Stimulated activated CD8-positive, alpha-beta memory T cell treated with anti-CD3 and anti-CD28 coated beads, Interleukin-4, amount 100 ng/mL, for 24 hours (primary cell): ENCODE measurements around the gene KXD1.
"Not testable (repeated sequence)": the region's sequence is repeated elsewhere in the genome, so short reads cannot be mapped to it uniquely, and the experiment has no call there.

ENCODE experiments used
- DNase-seq: peaks from one replicate; pipeline ENCODE4 v3.0.0-alpha.2; 2020; ENCODE audit warnings: low read depth

Gene KXD1

GRCh38 chr19:18580311-18580710 is 22.6 kb downstream of the KXD1 start:
- no peak for DNase-seq

- no peak for DNase-seq
Observed at GRCh38 chr19:18586306-18586705, 28.6 kb downstream of the KXD1 start.

GRCh38 chr19:18587561-18587960 is 29.9 kb downstream of the KXD1 start:
- DNase-seq: no peak

- no peak for DNase-seq
Observed at GRCh38 chr19:18587962-18588610, 30.4 kb downstream of the KXD1 start.

GRCh38 chr19:18588611-18589379 is 31.1 kb downstream of the KXD1 start, which contains the start of gene REX1BD:
TSS of gene REX1BD (plus strand) at chr19:18588798. CDS start at chr19:18588802, 4 bp downstream.
- DNase-seq: peak; percentile 82

- DNase-seq: peak; percentile 48
Observed at GRCh38 chr19:18589380-18590272, 32.0 kb downstream of the KXD1 start.

GRCh38 chr19:18590273-18591272 is 32.9 kb downstream of the KXD1 start:
- no peak for DNase-seq

- no peak for DNase-seq
Observed at GRCh38 chr19:18591735-18592385, 34.2 kb downstream of the KXD1 start.

GRCh38 chr19:18592732-18593131 is 35.1 kb downstream of the KXD1 start:
- not testable (repeated sequence) for DNase-seq

GRCh38 chr19:18593367-18594095 is 35.9 kb downstream of the KXD1 start:
- no peak for DNase-seq

- DNase-seq: peak; percentile 67
Observed at GRCh38 chr19:18594096-18594823, 36.6 kb downstream of the KXD1 start.

- no peak for DNase-seq
Observed at GRCh38 chr19:18594824-18595373, 37.2 kb downstream of the KXD1 start.

GRCh38 chr19:18595475-18595874 is 37.8 kb downstream of the KXD1 start:
- DNase-seq: no peak

- no peak for DNase-seq
Observed at GRCh38 chr19:18596752-18597157, 39.1 kb downstream of the KXD1 start.

GRCh38 chr19:18597809-18598660 is 40.4 kb downstream of the KXD1 start:
- no peak for DNase-seq

- no peak for DNase-seq
Observed at GRCh38 chr19:18599485-18599884, 41.8 kb downstream of the KXD1 start.

- not testable (repeated sequence) for DNase-seq
Observed at GRCh38 chr19:18600692-18601397, 43.2 kb downstream of the KXD1 start.
